Globus pallidus (tissue), 1 donor: ENCODE measurements around the gene TIPIN.

Experiments
- DNase-seq: peaks from one replicate; pipeline ENCODE4 v3.0.0-alpha.2; 2015; ENCODE audit warnings: low spot score

Gene TIPIN

GRCh38 chr15:66302489-66303278 lies 53.8 kb downstream of the TIPIN start:
- DNase-seq = no peak

- no peak for DNase-seq
These were observed 57.7 kb downstream of the TIPIN start for GRCh38 chr15:66298803-66299251.

GRCh38 chr15:66296186-66296585 lies 60.3 kb downstream of the TIPIN start:
- DNase-seq = no peak

- no peak for DNase-seq
These were observed 61.6 kb downstream of the TIPIN start for GRCh38 chr15:66294932-66295235.

- DNase-seq = peak; percentile 26
These were observed 62.1 kb downstream of the TIPIN start for GRCh38 chr15:66294157-66294931.

- DNase-seq = peak; percentile 59
These were observed 62.9 kb downstream of the TIPIN start, which contains the start of gene DIS3L for GRCh38 chr15:66293419-66294156. TSS of gene DIS3L (plus strand) at chr15:66293568. CDS start at chr15:66293597, 29 bp downstream.

- no peak for DNase-seq
These were observed 63.7 kb downstream of the TIPIN start for GRCh38 chr15:66292571-66293418.

- no peak for DNase-seq
These were observed 64.5 kb downstream of the TIPIN start for GRCh38 chr15:66291816-66292570.

GRCh38 chr15:66290518-66290917 lies 66.0 kb downstream of the TIPIN start:
- DNase-seq = no peak

GRCh38 chr15:66290007-66290406 lies 66.5 kb downstream of the TIPIN start:
- DNase-seq = no peak

- no peak for DNase-seq
These were observed 67.8 kb downstream of the TIPIN start for GRCh38 chr15:66288551-66289185.

GRCh38 chr15:66288093-66288492 lies 68.4 kb downstream of the TIPIN start:
- no peak for DNase-seq

- peak; percentile 43 for DNase-seq
These were observed 68.9 kb downstream of the TIPIN start for GRCh38 chr15:66287461-66288057.
